HG03045 (cell line): ENCODE data around the gene YY1.

Source experiments
- ATAC-seq: cut with Tn5 transposase; IDR thresholded peaks from one replicate; pipeline ENCODE4 v1.9.1; 2021; ENCODE audit warnings: mild to moderate bottlenecking, moderate library complexity; ENCODE audit not compliant: unreplicated experiment

YY1 gene

DNA sequence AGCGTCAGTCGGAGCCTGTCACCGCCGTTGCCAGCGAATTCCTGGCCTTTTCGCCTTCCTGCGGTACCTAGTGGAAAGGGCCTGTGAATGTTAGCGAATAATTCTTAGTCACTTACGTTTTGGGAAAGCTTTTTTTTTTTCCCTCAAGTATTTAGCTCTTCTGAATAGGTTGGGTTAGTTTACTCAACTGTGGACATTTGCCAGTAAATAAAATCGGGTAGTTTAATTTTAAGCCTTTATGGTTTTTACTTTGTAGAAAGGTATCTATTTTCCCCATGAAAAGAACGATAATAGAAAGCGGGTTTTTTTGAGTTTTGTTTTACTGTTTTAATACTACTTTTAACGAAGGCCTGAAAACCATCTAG, 1.7 kb downstream of the YY1 start:
- ATAC-seq: no peak

DNA sequence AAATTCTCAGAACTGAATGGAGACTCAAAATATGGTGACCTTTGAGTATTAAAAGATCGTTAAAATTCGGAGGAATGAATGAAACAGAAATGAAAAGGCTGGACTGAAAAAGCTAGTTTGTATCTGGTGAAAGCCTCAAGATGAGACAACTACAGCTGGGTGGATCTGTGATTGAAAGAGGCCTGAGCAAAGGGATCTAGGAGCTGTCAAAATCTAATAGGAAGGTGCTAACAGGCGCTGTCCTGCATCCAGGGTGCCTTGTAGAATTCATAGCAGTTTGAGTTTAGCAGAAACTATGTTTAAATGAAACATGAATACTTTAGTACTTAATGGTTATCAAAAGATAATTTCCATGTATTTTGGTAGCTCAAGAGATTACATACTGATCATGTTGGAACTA, 2.3 kb downstream of the YY1 start:
- ATAC-seq: no peak

DNA sequence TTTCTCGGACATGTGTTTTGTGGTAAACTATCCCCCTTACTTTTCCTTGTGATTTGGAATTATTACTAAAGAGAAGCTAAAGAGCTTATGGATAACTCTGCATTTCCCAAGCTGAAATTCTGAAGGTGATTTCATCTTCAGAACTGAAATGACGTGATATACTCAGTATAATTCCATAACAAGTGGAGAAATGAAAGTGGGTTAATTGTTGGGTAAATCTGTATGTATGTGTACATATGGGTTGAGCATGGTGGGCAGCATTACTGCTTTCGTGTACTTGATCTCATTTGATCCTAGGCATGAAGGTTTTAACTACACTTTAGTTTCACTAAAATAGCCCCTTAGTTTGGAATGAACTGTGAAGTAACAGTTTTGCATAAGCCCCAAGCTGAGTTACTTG, 4.1 kb downstream of the YY1 start:
- ATAC-seq: no peak

DNA sequence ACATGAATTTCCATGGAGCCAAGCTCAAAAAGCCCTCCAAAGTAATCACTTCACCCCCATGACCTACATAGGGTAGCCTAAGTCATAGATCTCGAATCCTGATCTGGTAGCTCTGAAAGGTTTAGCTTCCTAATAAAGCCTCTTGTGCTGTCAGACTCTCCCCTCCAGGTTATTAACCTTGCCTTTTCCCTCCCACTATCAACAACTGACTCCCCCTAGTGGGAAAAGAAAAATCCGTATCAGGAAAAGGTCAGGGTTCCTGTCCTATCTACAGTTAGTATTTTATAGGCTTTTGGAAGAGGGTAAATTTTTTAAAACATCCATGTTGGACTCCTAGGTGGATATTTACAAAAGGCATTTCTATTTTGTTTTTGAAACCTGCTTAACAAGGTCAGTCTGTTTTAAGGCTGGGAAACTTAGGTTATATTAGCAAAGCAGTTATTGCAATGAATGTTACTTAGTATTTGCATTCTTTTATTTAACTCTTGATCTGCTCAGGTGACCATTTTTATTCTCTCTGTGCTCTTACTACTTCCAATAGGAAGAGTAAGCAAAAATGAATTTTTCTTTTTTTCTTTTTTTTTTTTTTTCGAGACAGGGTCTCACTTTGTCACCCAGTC, 8.0 kb downstream of the YY1 start:
- no peak for ATAC-seq

DNA sequence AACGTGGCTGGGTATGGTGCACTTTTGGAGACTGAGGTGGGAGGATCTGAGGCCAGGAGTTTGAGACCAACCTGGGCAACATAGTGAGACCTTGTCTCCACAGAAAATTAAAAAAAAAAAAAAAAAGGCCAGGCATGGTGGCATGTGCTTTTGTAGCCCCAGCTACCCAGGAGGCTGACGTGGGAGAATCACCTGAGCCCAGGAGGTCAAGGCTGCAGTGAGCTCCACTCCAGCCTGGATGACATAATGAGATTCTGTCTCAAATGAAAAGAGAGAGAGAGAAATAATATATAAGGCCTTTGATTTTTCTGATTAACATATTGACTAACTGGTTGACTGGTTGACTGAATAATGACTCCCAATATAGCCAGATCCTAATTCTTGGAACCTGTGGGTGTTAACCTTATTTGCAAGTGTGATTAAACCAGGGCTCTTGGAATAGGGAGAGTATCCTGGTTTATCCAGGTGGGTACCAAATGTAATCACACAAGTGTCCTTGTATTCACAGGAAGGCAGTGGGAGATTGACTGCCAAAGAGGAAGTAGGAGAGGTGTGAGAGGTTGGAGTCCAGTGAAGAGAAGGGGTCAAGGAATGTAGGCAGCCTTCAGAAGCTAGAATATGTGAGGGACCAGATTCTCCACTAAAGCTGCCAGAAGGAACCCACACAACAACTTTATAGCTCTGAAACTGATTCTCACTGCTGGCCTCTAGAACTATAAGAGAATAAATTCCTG, 12.0 kb downstream of the YY1 start:
- no peak for ATAC-seq

DNA sequence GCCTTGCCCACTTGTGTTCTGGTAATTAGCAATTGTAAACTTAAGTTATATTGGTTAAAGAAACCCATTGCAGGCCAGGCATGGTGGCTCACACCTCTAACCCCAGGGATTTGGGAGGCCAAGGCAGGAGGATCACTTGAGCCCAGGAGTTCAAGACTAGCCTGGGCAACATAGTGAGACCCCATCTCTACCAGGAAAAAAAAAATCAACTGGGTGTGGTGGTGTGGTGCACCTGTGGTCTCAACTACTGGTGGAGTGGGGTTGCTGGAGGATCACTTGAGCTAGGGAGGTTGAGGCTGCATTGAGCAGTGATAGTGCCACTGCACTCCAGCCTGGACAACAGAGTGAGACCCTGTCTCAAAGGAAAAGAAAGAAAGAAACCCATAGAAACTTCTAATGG, 13.7 kb downstream of the YY1 start:
- no peak for ATAC-seq

DNA sequence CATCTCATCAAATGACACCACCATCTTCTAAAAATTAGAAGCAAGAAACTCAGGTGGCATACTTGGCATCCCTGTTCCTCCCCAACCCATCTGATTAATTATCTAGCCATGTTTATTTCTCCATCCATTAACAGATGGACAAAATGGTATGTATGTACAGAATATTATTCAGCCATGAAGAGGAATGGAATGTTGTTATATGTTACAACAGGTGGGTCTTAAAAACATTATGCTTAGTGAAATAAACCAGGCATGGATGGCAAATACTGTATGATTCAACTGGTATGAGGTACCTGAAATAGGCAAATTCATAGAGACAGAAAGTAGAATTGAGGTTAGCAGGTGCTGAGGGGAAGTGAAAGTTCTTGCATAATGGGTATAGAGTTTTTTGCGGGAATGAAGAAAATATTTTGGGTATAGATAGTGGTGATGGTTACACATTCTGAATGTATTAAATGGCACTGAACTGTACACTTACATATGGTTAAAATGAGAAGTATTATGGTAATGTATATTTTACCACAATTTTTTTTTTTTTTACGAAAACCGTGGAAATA, 17.5 kb downstream of the YY1 start:
- no peak for ATAC-seq

DNA sequence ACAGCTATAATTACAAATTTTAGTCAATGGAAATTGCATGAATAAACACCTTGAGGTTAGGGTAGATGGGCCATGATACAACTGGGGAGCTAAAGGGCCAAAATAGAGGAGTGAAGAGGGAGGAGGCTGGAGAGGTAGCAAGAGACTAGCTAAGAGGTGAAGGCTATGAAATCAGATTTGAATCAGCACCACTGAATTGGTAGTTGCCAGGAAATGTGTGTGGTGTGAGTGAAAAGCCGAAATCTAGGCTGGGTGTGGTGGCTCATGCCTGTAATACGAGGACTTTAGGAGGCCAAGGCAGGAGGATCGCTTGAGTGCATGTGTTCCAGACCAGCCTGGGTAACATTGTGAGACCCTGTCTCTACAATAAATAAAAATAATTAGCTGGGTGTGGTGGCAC, 22.7 kb downstream of the YY1 start:
- no peak for ATAC-seq

DNA sequence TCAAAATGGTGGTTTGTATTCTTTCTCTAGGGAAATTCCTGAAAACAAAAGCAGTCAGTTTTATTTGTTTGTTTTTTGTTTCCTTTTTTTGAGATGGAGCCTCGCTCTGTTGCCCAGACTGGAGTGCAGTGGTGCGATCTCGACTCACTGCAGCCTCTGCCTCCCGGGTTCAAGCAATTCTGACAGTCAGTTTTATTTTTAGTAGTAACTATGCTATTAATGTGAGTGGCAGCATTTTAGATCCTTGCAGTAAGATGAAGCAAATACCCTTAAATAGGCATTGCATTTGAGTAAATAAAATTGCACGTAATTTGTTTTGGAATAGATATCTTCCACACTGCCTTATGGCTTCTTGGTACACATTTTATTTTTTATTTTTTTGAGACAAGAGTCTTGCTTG, 23.6 kb downstream of the YY1 start:
- no peak for ATAC-seq

DNA sequence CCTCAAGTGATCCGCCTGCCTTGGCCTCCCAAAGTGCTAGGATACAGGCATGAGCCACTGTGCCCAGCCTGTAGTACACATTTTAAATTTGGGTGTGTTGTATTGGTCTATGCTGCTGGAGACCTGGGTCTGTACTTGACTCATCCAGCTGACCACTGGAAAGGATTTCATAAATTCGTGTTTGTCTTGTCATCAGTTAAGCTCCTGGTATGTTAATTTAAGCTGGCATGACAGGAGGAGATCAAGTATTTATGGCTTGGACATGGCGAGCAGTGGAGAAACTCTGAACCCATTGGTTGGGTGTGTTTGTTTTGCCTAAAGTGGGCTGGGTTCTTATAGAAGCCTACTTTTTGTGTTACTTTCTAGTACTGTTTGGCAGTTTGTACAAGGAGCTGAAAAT, 24.2 kb downstream of the YY1 start:
- ATAC-seq: no peak

DNA sequence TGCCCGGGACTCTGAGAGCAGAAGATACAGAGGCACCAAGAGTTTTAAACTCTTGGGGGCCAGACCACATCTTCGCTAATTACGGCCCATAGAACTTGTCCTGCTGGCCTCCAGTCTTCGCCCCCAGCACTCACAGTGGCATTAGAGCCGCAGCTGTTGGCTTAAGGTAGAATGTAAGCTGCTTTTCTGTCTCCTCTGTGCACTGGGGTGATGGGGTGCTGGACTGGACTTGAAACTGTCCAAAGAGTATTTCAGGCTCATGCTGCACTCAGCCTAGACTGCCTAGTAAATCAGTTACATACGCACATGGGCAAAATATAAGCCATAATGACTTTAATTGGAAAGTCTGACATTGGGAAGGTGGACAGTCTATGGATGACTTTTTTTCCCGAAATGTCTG, 29.0 kb downstream of the YY1 start:
- no peak for ATAC-seq

DNA sequence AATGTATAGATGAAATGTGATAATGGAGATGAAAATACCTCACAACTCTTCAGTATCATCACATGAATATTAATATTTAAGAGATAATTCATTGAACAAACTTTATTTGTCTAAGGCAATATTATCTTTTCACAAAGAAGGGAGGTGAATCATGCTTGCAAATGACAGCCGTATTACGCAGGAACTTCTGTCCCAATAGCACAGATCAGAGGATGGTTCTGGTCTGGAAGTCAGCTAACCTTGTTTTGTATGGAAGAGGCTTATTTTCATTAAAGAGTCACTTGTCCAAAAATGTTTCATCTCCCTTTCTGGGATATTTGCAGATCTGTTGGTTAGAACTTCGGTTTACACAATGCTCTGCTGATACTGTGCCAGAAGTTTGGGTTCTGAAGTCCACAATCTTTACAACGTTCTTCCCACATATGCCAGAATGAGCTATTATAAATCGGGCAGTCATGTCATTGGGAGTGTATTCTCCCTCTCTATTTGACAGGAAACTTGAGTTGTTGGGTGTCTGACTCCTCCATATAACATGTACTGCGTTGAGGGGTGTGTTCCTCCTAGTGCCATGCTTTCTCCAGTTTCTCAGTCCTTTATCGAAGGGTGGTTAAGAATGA, 29.8 kb downstream of the YY1 start:
- ATAC-seq: no peak

DNA sequence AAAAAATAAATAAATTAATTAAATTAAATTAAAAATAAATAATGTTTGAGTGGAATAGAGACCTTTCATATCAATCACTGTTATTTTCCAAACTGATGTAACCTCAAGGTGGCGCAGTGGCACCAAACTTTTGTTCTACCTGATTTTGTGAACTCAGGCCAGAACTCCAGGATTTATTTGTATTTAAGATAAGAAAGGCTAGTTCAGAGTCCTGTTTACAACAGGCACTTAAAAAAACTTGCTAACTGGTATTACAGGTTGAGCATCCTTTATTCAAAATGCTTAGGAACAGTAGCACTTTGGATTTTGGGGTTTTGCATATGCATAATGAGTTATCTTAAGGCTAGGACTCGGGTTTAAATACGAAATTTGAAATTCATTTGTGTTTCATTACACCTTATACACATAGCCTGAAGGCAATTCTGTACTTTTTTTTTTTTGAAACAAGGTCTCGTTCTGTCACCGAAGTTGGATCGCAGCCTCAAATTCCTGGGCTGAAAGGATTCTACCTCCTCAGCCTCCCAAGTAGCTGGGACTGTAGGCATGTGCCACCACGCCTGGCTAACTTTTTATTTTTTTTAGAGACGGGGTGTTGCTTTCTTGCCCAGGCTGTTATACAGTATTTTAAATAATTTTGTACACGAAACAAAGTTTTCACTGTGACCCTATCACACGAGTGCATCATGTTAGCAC, 32.4 kb downstream of the YY1 start:
- ATAC-seq: no peak

DNA sequence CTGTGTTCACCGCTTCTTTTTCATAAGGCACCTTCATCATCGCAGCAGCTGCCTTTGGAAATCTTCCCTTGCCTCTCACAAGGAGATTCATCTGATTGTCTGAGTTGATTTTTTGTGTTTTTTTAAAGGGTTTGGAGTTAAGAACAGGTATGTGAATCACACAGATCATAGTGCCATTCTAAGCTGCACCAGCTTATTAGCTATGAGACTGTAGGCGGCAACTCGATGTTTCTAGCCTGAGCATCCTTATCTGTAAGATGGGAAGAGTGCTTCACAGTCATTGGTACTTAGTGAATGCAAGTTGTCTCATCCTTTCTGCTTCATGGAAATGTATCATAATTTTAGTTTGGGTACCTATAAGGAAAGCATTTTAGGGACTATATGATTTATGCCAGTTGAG, 35.3 kb downstream of the YY1 start:
- ATAC-seq: no peak

DNA sequence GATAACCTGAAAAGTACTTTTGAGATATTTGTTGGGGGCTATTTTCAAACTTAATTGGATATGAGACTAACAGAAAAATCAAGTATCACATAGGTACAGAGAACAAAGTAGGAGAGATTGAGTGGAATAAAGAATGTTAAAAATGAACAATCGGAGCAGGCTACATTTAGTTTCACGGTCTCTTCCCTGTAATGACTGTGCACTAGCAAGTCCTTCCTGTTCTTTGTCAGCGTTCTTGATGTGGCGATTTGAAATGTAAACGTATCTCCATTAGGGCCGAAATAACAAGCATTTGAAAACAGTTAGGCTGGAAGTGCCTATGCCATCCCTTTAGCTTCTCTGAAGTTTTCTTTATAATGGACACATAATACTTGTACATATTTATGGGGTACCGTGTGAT, 36.3 kb downstream of the YY1 start:
- ATAC-seq: no peak

DNA sequence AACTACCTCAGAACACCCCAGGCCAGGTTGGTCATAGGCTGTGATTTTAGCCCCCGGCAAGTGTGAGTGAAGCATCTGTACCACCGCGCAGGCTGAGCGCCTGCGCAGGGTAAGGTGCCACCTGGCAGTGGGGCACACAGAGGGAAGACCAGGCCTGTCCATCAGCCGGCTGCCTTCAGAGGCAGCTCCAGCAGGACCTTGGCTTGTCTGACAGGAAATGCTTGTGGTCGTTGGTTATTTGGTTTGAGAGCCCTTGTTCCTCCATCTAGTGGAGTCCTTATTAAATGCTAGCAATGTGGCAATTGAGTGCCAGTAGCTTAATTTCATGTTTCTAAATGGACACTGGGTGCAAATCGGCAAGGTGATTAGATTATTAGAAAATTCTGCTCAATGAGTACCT, 39.8 kb downstream of the YY1 start:
- no peak for ATAC-seq

DNA sequence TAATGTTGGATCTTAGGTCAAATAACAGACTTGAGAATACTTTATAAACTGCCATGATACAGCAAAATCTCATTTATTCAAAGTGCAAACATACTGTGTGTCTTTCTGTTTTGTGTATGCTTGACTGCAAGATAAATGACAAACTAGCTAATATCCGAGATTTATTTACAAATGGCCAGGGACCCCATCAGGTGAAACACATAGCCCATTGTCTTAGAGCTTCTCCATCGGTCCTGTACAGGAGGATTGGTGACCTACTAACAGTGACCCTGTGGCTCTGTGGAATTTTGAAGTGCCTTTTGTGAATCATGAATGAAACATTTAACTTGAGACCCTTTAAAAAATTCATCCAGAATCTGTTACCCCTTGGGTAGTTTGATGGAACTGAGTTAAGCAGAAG, 40.2 kb downstream of the YY1 start:
- no peak for ATAC-seq

DNA sequence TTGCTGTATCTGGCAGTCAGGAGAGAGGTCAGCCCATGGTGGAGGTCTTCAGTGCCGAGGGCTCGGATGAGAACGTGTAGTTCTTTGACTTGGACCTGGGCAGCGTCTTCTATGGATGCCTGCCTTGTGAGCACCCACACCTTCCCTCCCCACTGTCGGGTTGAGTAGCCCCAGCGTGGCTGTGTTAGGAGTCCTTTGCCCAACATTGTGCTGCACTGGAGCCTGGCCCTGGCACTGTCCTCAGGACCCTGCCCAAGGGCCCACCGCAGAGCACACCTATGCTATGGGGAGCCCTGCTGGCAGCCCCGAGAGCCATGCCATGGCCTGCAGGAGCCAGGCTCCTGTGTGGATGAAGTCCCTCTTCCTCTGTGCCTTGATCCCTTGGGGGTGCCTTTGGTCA, 40.6 kb downstream of the YY1 start:
- no peak for ATAC-seq

DNA sequence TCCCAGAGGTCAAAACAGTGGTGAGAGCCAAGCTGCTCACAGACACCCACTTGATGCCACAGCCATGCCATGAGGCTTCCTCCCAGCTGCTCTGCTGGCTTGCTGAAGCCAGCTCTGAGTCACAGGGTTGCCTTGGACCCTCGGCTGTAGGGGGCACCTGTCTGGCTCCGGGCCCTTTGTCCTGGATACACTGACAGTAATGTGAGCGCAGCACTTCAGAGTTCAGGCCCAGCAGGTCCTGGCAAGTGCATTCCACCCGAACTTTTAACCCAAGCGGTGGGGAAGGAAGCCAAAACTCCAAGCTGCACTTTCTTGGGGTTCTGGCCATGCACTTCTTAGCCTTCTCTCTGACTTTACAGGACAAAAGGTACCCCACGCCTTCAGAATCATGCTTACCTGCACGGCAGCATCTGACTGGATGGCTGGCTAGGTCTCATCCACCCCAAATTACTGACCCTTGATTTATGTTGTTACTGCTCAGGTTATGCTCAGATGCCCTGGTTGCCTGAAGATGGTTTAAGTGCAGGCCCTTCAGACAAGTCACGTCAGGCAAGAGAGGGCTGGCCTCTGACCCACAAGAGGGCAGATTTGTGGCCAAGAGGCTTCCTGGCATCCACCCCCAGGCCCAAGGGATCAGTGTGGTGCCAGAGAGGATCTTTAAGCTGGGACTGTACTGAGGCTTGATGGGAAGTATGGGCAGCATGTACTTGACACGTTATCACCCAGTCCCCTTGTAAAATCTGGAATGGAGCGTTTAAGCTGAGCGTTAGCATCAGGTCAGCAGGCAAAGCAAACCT, 42.5 kb downstream of the YY1 start:
- ATAC-seq: no peak

DNA sequence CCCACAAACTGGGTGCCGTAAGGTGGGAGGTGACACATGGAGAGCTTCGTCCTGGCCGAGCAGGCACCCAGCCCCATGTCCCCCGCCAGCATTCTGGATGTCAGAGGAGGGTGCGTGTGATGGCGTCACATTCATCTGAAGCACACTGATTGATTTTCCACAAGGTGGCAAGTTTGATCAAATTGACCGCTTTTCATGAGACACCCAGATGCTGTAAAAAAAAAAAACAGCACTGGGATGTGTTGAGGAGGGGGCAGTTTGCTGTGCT, 43.1 kb downstream of the YY1 start:
- no peak for ATAC-seq

DNA sequence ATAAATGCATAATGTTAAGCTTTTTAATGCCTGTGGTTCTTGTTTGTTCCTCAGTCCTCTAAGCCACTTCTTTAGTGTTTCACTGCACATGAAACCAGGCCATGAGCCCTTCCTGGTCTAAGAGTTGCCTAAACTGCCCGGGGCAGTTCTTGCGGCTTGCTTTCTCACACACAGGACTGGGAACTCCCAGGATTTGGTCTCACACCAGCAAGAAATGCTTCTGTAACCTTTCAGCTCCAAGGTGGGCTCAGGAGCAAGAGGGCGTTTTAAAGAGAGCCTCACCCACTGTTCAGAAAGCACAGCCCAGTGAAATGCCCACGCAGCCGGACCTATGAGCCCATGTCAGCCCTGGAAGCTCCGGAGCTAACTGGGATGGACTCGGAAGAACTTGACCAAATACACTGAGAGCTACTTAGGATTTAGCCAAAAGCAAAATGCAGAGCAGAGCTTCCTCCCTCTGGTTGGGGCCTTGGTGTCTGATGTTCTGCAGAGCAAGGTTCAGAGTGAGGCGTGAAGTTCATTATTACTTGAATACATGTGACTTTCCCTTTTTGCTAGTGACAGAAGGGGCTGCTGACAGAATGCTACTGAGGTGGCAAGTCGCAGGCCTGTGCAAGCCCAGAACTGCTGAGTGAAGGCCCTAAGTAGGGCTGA, 43.9 kb downstream of the YY1 start:
- no peak for ATAC-seq
